ENCODE results near the gene SDK1.

Gene SDK1

DNA sequence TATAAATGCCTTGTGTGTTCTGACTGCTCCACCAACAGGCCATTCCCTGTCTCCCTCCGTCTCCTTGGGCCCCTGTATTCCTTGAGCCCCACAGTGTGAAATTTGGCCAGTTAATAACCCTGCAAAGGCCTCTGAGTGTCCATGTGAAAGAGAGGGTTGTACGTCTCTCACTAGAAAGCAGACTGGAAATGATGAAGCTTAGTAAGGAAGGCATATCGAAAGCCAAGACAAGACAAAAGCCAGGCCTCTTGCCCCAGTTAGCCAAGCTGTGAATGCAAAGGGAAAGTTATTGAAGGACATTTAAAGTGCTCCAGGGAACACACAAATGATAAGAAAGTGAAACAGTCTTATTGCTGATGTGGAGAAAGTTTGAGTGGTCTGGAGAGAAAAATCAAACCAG lies 680.2 kb downstream of the SDK1 start:
- no peak for DNase-seq (ENCODE audit: low spot score)

DNA sequence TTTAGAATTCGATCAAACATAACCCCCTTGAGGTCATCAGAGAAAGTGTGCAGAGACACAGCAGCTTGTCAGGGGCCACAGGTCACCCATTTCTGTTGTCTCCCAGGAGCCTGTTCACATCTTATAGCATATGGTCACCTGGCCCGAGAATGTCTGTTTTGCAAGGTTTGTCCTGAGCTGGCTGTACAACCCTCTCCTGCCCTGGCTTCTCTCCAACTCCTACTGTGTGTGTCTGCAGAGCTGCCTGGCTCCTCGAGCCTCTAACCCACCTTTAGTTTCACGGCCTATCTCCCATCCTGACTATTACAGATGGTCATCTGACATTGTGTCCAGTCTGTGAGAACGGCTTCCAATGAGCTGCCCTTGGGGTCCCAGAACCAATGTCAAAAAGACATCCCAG lies 683.4 kb downstream of the SDK1 start:
- no peak for DNase-seq (ENCODE audit: low spot score)

DNA sequence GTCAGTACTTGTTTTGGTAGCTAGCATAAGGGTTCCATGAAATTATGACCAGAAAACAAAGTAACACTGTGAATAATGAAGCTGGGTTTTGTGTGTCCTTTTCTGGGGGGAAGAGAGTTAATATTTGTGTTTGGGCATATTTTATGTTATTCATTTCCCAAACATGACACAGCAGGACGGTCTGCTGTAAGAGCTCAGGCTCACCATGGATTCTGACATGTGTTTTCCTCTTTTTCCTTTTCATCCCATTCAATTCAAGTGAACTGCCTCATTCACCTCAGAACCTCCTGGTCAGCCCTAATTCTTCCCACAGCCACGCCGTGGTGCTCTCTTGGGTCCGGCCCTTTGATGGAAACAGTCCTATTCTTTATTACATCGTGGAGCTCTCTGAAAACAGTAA lies 685.9 kb downstream of the SDK1 start:
- DNase-seq (ENCODE audit: low spot score) = no peak

DNA sequence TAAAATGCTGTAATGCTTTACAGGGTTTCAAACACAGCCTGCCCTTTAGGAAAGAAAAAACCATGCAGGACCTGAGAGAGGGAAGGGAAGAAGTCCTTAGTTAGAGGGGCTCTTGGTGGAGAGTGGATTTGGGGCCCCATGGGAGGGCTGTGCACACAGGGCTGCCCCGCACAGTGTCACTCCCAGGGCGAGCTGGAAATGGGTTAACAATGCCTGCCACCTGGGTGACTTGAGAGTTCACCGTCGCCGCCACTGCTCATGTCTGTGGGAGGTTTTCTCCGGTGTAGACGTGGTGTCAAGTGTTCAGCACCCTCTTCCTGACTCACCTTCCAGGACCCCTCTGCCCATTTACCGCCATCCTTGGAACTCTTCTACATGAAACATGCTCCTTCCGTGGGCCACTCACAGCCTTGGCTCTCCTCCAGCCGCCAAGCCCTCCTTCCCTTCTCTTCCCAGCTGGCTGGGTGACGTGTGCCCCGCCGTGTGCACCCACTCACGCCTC lies 686.4 kb downstream of the SDK1 start:
- DNase-seq (ENCODE audit: low spot score) = no peak

DNA sequence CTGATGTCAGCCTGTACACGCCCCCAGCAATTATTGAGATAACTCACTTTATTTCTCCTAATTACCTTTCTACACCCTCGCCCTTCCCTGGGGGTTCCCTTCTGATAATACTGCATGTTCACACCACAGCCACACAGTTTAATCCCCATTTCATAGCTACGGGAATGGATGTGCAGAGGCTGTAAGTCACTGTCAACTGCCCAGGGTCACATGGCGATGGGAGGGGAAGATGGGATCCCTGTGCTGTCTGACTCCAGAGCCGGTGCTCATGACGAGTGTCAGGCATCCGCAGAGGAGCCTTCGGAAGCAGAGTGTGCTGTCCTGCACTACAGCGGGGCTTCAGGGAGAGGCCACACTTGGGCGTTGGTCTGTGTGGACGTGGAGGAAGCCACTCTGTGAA lies 688.7 kb downstream of the SDK1 start:
- DNase-seq (ENCODE audit: low spot score) = no peak

DNA sequence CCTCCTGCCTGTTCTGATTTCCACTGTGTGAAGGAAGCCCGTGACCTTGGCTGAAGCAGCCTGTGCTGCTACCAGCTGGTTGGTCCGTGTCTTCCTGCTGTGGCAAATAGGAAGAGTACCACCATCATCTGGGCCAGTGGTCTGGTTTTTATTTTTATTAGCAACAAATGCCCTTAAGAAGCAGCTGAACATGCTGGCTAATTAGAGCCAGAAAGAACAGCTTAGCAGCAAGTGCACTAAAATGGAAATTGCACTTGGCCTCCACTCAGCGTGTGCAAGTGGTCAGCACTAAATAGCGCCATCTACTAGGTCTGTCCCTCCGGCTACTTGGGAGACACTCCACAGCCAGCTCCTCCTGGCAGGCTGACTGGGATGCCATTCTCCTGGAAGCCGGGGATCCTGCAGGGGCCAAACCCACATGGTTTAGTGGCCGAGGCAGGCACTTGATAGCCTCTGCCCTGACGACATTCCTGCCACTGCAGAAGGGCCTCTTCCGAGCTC lies 690.7 kb downstream of the SDK1 start:
- DNase-seq (ENCODE audit: low spot score) = no peak

DNA sequence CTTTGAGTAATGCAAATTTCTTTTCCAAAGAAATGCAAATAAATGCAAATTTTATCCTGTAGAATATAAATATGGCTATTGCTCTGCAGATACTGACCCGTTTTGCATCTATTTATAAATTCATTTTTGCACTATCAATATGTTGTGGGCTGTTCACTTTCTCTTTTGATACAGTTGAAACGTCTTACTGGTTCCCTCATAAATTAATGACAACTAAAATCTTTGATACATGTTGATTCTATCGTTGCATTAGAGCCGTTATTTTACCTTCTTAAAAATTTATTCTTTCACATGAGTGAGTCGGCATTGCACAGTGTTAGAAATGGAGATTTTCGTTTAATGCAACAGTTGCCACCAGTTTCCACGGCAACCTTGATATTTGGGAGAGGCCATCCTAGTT lies 691.8 kb downstream of the SDK1 start:
- DNase-seq (ENCODE audit: low spot score) = no peak

DNA sequence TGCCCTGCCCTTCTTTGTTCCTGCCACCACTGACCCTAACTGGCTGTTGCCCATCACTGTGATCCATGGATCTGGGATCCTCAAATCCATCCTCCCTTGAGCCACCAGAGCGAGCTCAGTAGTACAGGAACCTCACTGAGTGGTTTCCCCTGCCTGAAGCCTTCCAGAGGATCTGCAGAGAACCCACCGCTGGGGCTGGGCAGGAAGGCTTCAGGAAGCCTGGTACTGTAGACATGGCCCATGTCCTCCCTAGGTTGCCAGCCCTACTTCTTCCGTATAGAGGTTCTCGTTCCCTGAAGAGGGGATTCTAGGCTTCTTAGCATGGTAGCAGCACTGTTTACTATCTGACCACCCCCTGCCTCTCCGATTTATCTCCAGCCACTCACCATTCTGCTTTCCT lies 693.7 kb downstream of the SDK1 start:
- no peak for DNase-seq (ENCODE audit: low spot score)

DNA sequence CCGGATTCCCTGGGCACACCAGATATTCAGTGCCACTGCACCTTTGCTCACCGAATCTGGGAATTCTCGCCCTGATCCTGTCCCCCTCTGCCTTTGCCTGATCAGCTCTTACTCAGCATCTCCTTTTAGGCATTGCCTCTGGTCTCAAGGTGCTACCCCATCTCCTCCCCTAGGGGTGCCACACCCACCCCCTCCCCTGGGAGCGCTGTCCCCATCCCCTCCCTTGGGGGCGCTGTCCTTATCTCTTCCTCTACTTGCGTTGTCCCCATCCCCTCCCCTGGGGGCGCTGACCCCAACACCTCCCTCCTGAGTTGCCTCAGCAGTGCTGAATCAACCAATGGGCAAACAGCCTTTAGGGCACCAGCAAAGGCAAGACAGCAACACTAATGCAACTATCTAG lies 694.1 kb downstream of the SDK1 start:
- DNase-seq (ENCODE audit: low spot score) = no peak

DNA sequence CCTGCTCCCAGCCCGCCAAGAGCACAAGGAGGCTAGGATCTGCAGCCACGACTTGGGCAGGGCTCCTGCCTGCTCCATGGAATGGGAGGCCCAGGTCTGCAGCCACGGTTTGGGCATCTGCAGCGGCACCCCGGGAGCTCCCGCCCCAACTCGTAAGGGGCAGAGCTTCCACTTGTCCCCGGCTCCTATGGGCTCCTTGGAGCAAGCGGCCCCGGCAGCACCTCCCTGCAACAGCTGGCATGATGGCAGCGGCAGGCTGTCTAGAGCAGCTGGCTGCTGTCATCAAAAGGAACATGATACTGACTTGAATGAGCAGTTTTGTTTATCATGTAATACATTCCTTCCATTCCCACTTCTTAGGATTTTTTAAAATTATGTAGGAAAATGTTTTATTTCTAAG lies 697.0 kb downstream of the SDK1 start:
- DNase-seq (ENCODE audit: low spot score) = no peak

DNA sequence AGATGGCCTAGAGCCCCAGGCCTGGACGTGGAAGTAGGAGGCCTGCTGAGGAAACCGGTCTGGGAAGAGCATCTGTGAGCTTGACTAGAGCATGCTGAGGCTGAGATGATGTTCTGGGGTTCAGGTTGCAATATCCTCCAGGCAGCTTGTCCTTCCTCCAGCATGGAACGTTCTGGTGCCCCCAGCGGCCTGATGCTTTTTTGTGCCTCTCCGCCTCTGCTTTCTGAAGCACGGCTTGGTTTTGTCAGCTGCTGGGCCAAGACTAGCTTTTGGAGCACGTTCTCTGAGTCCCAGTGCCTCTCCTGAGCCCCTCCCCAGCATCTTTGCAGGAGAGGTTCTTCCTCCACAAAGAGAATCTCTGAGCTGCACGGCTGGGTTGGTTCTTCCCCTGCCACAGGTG lies 699.1 kb downstream of the SDK1 start:
- no peak for DNase-seq (ENCODE audit: low spot score)

DNA sequence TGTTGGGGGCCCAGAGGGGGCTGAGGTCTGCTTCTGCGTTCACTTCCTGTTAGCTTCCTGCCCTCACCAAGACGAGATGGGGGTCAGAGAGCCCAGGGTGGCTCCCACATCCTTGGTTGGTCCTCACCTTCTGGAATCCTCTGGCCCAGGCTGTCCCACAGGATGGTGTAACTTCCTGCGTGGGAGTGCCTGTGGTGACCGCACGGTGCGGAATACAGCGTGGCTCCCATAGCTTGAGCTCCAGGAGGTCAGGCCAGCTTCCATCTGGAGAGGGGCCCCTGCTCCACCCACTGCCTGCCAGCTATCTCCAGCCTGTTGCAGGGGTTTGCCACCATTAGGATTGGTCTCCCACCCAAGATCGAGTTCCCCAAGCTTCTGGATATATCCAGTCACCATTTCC lies 699.9 kb downstream of the SDK1 start:
- no peak for DNase-seq (ENCODE audit: low spot score)

DNA sequence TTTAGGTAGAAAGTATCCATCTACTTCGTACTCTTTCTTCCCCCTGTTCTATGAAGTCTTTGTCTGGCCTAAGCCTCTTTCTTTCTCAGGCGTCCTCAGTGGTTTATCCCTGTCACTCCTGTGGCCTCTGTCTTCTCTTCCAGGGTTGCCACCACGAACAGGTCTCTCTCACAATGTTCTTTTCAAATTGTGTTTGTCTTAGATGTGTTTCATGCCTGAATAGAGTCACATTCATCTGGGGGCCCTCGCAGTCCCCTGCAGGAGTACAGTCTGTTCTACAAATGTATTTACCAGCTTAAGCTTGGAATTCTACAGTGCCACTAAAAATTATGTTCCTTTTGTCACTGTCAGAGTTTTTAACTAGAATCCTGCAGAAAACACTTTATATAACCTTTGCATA lies 700.7 kb downstream of the SDK1 start:
- DNase-seq (ENCODE audit: low spot score) = no peak

DNA sequence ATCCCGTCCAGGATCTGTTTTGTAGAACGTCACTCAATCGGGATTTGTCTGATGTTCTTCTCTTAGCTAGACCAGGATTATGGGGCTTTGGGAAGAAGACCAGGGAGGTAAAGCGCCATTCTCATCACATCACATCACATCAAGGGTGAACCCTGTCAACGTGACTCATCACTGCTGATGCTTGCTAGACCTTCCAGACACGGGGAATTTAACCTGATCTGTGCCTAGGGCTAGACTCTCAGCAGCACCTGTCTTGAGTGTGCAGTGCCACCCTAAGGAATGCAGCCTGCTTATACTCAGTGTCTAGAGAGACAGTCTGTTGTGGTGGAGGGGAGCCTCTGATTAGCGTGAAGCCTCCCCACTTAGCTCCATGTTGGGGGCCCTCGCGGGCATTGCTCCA lies 702.5 kb downstream of the SDK1 start:
- DNase-seq (ENCODE audit: low spot score) = no peak

DNA sequence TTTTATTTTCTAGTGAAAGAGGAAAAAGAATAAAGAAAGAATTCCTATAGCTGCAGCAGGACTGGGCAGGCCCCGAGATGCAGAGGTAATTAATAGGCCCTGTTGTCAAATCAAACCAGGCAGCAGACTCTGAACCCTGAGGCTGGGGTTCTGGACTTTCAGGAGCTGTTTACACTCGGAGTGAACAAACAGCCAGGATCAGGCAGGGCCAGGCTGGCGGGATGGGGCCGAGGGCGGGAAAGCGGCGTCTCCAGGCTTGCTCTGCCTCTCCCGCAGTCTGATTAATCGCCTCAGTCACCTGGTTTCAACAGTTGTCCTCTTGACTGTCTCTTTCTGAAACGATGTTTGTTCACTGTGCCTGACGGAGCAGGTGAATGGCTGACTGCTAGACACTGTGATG lies 705.6 kb downstream of the SDK1 start:
- no peak for DNase-seq (ENCODE audit: low spot score)

DNA sequence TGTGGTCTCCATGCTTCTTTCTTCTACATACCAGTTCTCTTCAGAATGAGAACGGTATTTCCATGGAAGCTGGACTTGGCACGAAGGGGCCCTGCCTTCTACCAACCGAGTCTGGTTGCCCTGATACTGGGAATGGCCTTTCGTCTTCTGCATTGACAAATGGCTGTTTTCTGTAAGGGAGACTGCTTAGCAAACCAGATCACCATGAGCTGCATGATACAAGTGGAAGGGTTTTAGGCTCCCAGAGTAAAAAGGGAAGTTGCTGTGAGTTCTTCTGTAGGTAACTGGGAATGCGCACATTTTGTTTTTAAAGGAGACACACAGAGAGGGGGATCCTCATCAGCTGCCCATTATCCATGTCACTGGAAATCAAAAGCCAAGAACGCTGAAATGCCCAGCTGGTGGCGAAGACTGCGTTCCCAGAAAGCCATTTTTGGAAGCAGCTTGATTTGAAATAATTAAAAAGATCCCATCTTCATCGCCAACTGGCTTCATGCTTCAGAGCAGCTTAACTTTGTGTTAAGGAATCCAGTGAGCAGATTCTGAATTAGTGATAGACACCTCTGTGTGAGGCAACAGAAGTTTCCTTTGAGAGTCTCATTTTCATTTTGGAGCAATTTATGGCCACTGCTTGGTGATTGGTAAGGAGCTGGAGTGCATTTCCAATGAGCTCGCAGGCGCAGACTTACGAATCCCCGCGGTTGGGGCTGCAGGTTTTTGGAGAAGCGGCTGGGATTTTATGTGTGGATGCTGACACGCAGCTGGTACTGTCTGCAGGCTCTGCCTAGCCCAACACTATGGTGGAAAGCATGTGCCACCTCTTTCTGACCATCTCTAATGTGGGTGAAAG lies 708.4 kb downstream of the SDK1 start:
- no peak for DNase-seq (ENCODE audit: low spot score)

DNA sequence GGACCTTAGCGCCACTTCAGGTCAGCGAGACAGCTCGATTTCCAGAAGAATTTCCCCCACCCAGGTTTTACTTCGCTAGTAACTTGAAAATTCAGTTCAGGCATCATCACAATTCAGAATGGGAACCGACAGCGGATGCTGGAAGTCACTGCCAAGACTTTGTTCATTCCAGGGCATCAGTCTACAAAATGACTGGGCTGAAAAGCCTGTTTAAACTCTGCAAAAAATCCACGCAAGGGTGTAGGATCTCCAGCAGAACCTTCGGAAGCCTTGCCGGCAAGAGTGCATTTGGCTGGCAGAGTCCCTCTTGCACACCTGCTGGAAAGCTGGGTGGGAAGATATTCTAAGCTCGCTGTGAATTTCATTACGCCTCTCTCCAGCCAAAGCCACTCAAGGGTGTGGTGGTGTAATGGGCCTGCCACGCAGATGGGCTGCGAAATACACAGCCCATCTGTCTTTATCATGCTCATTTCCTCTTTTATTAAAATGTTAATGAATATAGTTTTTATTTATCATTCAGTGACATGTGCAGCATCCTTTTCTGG lies 709.1 kb downstream of the SDK1 start:
- no peak for DNase-seq (ENCODE audit: low spot score)

DNA sequence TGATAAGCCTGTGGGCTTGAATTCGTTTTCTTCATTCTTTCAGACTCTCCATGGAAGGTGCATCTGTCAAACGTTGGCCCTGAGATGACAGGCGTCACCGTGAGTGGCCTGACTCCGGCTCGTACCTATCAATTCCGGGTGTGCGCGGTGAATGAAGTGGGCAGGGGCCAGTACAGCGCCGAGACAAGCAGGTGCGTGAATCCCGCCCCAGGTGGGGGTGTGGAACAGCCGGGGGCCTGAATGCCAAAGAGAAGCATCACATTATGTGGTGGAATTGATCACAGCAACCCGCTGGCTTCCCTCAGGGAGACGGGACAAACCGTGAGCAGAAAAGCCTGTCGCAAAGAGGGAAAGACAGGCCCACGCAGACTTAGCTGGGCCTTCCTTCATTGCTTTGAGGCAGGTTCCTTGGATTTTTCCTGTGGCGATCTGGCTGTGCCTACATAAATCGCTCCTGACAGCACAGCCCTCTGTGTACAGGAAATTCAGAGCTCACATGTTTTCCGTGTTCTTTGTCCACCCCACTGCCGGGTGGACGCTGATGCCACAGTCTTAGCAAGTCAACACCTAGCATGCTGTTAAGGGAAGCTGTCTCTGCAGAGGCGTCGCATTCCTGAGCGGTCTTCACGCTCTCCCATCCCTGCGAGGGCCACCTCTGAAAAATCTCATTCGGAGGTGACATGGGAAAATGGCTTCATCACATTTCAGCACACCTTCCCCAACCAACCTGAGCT lies 710.0 kb downstream of the SDK1 start:
- no peak for DNase-seq (ENCODE audit: low spot score)

DNA sequence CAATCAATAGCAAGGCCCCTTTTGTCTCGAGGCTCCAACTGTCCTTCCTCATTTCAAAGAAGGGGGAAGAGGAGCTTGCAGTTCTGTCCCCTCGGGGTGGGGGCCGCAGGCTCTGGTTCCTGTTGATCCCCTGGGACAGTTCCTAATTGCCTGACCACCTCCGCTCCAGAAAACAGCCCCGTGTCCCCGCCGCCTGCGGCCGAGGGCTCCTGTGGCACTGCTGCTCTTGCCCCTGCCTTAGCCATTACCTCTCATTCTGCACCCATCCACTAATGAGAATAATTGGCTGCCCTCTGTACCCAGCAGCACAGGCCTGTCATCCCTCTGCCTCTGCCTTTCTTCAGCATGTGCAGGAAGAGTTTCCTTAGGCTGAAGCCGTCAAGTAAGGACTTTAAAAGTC lies 712.7 kb downstream of the SDK1 start:
- no peak for DNase-seq (ENCODE audit: low spot score)

DNA sequence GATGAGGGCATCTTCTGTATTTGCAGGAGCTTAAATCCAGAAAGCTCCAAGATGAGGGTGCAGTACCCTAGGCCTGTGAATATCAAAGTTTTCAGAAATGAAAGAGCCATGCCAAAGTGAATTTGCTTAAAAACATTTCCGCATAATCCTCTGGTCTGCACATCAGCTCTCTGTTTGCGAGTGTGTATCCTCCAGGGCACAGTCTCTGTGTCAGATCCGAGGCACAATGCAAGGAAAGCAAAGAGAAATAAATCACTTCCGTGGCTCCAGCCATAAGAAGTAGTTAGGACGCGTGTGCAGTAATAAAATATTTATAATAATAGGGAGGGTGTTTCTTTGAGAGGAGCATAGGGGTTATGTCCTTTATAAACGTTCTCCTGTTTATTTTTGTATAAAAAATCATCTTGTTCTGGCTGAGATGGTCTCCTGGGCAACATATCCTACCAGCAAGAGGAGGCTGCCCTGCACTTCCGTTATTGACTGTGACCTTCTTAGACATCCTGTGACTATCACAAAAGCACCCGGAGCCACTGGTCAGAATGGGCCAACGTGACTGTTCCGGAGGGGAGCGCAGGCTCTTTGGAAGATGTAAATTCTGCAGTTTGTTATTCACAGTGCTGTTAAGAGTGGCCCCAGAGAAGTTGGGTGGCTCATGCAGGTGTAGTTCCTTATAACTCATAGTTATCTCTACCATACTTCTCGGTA lies 713.4 kb downstream of the SDK1 start:
- DNase-seq (ENCODE audit: low spot score) = no peak

DNA sequence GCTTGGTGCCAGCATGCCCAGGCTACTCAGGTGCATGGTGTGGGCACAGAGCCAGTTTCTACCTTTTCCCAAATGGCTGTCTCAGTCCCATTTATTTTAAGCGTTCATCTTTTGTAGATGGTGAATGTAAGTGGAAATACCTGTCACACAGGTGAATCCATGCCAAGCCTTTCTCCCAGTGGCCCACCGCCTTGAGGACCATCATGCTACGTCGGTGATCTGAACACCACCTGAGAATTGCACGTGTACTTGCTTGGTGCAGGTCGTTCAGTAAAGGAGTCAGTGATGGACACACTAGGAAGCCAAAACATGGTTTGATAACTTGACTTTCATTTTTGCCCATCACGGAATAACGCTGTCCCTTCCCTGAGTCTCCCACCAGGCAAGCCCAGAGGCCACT lies 714.3 kb downstream of the SDK1 start:
- DNase-seq (ENCODE audit: low spot score) = no peak

DNA sequence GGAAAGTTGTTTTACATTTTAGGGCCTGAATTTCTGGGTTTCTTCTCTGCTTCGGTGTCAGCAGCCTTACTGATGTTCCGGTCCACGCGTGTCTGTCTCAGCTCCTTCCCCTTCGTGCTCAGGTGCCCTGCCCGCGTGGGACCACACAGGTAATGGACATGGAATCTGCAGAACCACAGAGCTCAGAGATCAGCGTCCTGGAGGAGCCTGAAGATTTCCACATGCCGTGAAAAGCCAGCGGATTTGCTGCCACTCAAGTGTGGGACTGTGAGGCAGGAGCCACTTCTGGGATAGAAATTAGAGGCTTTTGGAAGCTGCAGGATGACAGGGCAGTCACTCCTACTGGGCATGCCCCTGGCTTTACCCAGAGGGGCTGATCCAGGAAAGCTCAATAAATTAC lies 714.9 kb downstream of the SDK1 start:
- DNase-seq (ENCODE audit: low spot score) = no peak

Data from CD4-positive, alpha-beta T cell treated with Interleukin-15 for 4 hours (primary cell).